GM19240 (cell line): ENCODE measurements around the gene TTC34.
A peak's percentile ranks its signal among the peaks of the same experiment; 100 is the strongest.

ENCODE experiments used
- DNase-seq: peaks from one replicate; pipeline ENCODE4 v3.0.0; 2011; ENCODE audit warnings: low spot score; ENCODE audit not compliant: insufficient read length

TTC34 gene

GRCh38 chr1:2593251-2593878 is 208.1 kb downstream of the TTC34 start:
- no peak for DNase-seq

DNA sequence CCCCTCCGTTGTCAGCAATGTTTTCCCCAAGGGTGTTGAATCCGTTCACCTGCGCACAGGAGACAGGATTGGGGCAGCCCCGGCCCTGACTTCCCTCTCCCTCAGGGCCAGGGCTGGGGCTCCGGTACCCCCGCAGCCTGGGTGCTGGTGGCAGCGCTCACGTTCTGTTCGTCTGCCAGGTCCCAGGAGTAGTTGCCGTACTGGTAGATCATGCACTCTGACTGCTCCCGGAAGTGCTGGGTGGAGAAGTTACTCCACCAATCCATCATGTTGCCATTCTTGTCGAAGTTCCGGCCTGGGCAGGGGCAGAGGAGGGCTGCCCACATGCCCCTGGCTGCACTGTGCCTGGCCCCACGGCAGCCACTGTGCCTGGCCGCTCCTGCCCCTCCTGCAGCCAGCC is 208.8 kb downstream of the TTC34 start:
- no peak for DNase-seq

GRCh38 chr1:2591581-2592261 is 209.8 kb downstream of the TTC34 start:
- DNase-seq, result no peak

DNA sequence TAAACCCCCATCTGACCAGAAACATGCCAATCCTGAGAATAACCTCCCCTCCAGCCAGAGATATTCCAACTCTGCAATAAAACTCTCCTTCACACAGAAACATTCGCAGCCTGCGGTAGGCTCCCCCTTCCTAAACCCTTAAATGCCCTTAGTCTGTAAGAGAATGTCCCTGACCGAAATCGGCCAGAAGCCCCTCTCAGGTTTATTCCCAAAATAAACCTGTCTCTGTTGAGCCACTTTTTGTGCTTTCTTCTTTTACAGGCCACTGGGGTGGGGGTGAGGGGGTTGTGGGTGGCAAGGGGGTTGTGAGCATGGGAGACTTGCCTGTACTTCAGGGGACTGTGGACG is 210.3 kb downstream of the TTC34 start:
- DNase-seq, result no peak

GRCh38 chr1:2590233-2591141 is 211.0 kb downstream of the TTC34 start:
- no peak for DNase-seq

GRCh38 chr1:2589431-2590232 is 211.9 kb downstream of the TTC34 start:
- DNase-seq, result no peak

DNA sequence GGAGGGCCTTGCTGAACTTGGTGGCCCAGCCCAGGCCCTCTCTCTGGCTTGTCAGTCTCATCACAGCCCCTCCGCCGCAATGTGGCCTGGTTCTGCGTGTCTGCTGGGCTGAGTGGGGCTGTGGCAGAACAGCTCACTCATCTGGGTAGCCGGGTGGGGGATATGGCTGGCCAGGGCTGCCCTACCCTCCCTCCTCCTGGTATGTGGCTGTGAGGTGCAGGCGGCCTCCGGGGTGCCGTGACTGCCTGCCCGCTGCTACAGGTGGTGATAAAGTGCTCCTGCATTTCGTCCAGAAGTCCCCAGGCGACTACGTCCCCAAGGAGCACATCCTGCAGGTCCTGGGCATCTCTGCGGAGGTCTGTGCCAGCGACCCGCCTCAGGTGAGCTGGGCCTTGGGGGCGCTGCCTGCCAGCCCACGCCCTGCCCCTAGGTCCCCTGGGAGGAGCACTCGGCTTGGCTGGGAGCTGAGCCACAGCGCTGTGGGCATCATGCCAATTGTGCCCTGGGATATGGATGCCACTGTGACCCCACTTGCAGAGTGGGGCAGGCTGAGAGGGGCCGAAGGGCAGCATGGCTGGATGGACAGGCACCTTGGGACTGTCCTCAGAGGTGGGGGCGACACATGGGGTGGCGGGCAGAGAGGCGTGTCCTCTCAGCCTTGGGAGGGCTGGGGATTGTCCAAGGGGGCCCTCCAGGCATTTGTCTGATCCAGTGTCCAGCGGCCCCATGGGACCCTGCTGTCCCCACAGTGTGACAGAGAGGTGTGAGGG is 212.6 kb downstream of the TTC34 start:
- no peak for DNase-seq

DNA sequence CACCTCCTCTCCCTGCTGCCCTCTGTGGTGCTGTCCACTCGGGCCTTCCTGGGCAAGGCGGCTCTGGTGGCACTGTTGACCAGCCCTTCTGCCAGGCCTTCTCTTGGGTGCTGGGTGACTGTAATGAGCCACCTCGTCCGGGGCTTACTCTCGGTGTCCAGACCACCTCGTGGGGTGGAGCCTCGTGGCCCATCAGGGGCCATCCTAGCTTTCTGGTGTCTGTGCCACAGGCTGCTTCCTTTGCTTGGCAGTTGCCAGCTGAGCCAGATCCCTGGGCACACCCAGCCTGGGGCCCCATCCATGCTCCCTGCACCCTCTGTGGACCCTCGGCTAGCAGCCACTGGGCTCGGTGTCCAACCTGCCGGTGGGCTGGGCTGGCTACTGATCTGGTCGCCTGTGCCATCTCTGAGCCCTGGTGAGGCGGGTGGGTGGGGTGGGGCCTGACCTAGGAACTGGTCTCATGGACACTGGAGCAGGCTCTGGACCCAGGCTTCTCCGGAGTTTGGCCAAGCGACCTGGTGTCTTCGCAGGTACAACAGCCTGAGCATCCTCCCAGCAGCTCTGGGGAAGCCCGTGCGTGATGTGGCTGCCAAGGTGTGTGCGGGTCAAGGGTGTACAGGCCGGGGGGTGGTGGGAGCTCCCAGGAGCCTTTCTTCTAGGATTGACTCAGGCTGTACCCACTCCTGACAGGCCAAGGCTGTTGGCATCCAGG is 213.5 kb downstream of the TTC34 start:
- no peak for DNase-seq

DNA sequence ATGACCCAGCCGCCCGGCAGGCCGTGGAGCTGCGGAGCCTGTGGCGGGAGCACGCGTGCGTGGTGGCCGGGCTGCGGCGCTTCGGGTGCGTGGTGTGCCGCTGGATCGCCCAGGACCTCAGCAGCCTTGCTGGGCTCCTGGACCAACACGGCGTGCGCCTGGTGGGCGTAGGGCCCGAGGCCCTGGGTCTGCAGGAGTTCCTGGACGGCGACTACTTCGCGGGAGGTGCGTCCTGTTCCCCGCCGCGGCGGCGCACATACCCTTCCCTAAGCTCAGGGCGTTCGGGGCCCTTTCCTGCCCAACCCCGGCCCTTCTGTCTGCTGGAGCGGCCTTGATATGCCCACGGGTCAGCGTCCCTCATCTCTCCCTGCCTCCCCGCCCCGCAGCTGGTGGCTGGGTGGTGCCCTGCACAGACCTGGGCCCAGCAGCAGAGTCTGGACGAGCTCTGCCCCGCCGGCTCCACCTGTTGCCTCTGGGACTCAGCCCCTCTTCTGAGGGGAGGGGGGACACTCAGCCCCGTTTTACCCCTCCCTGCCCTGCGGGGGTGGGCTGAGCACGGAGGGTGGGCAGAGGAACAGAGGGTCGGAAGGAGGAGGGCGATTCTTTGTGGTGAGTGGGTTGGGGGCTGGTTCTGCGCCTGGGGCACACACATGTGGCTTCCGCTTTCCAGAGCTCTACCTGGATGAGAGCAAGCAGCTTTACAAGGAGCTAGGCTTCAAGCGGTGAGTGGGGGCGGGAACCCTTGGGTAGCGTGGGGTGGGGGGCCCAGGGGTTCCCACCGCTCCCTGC is 214.2 kb downstream of the TTC34 start:
- no peak for DNase-seq

DNA sequence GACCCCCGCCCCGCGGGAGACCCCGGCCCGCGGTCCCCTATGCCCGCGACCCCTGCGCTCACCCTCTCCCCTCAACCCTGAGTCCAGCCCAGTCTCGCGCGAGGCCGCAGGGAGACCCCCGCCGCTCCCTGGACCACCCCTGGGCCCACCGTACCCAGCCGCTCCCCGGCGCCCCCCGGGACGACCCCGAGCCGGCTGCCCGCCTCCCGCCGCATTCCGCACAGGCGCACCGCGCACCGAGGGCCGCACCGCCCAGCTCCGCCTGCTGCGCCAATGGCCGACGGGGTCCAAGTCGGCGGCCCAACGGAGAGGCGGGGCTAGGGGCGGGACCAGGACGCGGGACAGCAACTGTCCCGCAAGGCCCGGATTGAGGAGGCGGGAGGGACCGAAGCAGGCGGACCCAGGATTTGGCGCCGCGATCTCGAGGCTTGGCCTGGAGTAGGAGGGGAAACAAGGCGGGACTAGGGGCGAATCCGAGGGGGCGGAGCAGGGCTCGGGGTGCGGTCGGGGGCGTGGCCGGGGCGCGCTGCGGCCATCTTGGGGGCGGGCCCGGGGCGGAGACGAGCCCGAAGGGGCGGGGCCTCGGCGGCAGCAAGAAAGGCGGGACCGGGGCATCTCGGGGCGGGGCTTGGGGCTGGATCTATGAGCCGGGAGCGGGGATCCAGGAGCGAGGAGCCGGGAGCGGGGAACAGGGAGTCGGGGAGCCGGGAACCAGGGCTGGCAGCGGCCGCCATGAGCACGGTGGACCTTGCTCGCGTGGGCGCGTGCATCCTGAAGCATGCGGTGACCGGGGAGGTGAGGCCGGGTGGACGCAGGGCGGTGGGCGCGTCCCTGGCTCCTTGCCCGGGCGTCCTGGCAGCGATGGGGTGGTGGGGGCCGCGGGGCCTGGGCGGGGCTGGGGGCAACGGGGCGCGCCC is 215.1 kb downstream of the TTC34 start, which contains the start of gene PRXL2B:
PRXL2B (plus strand) TSS at position 624 of the 917 bp plus-strand sequence; CDS start at position 733, 109 bp downstream.
- DNase-seq, result peak; percentile 93
